Endometrium (tissue), 2 donors: ENCODE results near the gene LSM5.

ENCODE experiments used
- FAIRE-seq: peaks from 2 replicates; lab custom pipeline; 2012; peaks lifted over from hg19 to GRCh38; lab: Jason Lieb, UNC
- donor health status: control.
- donor health status: control.

LSM5 gene

DNA sequence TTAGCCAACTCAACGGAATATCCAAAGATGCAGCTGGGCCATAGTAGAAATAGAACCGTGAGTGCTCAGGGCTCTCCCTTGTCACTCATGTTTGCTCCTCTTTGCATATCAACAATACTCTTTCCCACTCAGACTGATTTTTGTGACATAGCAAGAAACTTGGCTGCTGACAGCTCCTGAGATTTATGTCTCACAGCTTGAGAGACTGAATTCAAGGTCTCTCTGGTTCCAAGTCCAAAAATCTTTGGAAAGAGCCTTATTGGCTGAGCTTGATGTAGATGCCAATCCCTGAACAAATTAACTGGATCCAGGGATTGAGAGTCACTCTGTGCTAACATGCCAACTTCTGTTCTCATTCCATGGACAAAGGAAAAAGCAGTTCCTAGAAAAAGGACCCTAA lies 30.4 kb downstream of the LSM5 start:
- FAIRE-seq: no peak

DNA sequence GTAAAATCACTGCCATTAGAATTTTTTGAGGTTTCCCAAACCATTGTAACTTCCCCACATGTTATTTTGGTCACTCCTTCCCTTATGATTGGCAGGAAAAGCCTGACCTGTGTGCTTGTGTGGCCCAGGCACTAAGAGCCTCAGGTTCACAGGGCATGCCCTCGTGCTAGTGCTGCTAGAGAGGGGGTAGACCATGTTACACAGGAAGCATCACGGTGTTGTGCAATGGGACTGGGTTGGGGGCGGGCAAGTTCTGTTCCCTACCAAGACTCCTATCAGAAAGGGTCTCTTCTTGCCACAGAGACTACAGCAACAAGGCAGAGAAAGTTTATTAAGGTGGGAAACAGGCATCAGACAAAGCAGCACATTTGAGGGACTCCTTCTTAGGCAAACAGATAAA lies 32.2 kb downstream of the LSM5 start:
- FAIRE-seq: no peak

DNA sequence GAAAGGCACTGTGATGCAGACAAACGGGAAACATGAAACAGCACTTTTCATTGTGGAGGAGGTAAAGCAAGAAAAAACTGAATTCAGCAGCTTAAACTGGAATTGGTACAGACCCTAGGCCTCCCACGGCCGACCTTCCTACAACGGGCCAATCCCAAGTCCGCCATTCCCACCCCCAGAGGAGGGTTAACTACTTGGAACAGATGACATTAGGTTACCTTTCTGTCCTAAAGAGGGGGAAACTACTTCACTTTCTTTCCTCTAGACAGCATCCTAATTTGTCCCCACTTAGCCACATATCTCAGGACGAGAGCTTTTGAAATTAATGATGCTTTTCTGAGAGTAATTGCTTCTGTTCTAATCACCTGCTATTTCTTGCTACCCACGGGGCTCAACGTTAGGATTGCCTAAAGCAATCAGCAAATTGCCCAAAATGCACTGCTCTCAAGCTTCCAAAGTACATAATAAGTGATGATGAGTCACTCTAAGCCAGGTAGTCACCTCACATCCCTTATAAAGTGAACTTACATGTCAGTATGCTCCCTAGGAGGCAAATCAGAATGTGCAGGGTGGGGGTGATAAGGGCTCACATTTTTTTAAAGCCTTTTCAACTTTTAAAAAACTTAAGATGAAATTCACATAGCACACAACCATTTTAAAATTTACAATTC lies 36.7 kb downstream of the LSM5 start:
- no peak for FAIRE-seq

DNA sequence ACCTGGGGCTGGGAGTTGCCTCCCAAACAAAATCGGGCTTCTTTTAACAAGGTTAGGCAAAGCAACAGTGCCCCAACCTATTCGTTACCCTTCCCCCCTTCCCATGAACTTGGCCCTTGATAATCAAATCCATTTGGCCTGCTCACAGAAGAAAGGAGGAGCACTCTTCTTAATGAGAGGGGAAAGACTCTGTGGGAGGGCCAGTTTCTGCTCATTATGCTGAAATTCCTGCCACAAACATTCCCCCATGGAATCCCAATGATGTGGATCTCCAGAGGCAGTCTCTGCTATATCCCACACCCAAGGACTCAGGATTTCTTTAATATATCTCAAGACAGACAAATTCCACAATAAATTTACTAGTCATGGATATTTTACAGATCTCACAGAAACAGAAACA lies 43.0 kb downstream of the LSM5 start:
- no peak for FAIRE-seq

DNA sequence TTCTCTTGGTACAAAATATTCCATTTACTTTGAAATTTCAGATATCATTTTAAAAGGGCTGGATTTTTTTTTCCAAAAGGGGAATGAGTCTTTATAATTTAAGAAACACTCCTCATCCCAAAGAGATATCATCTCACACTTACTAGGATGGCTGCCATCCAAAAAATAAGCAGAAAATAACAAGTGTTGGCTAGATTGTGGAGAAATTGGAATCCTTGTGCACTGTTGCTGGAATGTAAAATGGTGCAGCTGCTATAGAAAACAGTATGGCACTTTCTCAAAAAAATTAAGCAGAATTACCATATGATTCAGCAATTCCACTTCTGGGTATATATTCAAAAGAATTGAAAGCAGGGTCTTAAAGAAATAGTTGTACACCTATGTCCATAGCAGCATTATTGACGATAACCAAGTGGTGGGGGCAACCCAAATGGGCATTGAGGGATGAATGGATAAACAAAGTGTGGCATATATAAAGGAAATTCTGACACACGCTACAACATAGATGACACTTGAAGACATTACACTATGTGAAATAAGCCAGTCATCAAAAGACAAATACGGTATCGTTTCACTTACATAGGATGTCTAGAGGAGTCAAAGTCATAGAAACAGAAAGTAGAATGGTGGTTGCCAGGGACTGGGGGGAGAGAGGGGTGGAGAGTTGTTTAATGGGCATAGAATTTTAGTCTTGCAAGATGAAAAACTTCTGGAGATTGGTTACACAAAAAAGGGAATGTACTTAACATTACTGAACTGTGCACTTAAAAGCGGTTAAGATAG lies 53.8 kb downstream of the LSM5 start:
- FAIRE-seq: no peak
